Spleen (tissue), 7 donors: ENCODE results near the gene DNER.

Experiments
- CTCF ChIP-seq, 11 experiments: fragments of 200-600 bp in 7 of 11; fragments of 450-650 bp in 4 of 11; sonication (generic) in 4 of 11; IDR thresholded peaks in 8 of 11; conservative IDR thresholded peaks in 3 of 11; 1 replicate in 7 of 11; 2 replicates in 4 of 11; pipeline versions ENCODE4 v1.4.0 to v1.8.0; 2016 to 2021; ENCODE audit warnings: antibody characterized with exemption in 11 of 11, inconsistent platforms in 4 of 11, mild to moderate bottlenecking in 1 of 11
- POLR2A ChIP-seq, 3 donors: fragments of 450-650 bp; IDR thresholded peaks; one replicate each; pipeline ENCODE4 v1.5.1; 2017; ENCODE audit warnings: antibody characterized with exemption in 3 of 3, mild to moderate bottlenecking in 1 of 3
- POLR2AphosphoS5 ChIP-seq, 3 donors: sonication (generic); formaldehyde crosslinking; IDR thresholded peaks; one replicate each; pipeline ENCODE4 v1.5.1; 2017; ENCODE audit warnings: antibody characterized with exemption in 3 of 3
- donor health status: DM: no; HTN: no; CAD: no; lungs with moderate emphysema.
- donor health status: DM: no; HTN: no; CAD: no.
- donor health status: DM: no; HTN: no; CAD: no.

- TF ChIP-seq CTCF (IDR thresholded peaks at IDR 0.05 in 8 of 11, conservative IDR thresholded peaks at IDR 0.05 in 3 of 11) (no peak), POLR2A (IDR thresholded peaks at IDR 0.05) (no peak), POLR2AphosphoS5 (IDR thresholded peaks at IDR 0.05) (no peak)
Measured at GRCh38 chr2:229731363-229731762, 17.0 kb upstream of the DNER start.
